Heart right ventricle (tissue), 16 donors: ENCODE results near the gene UBA7. TPM values are rescaled to one million over a fixed set of nuclear protein-coding genes. Genes with fewer than 3 reads are reported as not detected.

Source experiments
- ATAC-seq, 8 donors: fragments of 200-7000 bp; cut with Tn5 transposase; one replicate each; pipeline ENCODE4 v1.9.1; 2020; ENCODE audit warnings: mild to moderate bottlenecking in 8 of 8, moderate library complexity in 8 of 8, moderate number of reproducible peaks in 1 of 8
- DNase-seq, 2 donors: peaks; one replicate each; pipeline ENCODE4 v3.0.0-alpha.2; 2020
- H3K27ac ChIP-seq, 10 donors: fragments of 200-600 bp; sonication (generic) in 2 of 10; one replicate each; pipeline versions ENCODE4 v1.5.0 to v1.8.0; 2020 to 2022; ENCODE audit warnings: mild to moderate bottlenecking in 3 of 10
- H3K27me3 ChIP-seq, 7 donors: fragments of 200-600 bp; one replicate each; pipeline ENCODE4 v1.8.0; 2021 to 2022; ENCODE audit warnings: mild to moderate bottlenecking in 2 of 7
- H3K36me3 ChIP-seq, 9 donors: fragments of 200-600 bp; sonication (generic) in 1 of 9; one replicate each; pipeline versions ENCODE4 v1.5.0 to v1.8.0; 2020 to 2022; ENCODE audit warnings: mild to moderate bottlenecking in 2 of 9
- H3K4me1 ChIP-seq, 9 donors: fragments of 200-600 bp; sonication (generic) in 1 of 9; one replicate each; pipeline versions ENCODE4 v1.5.0 to v1.8.0; 2020 to 2022; ENCODE audit warnings: mild to moderate bottlenecking in 4 of 9
- H3K4me3 ChIP-seq, 10 donors: fragments of 200-600 bp; sonication (generic) in 2 of 10; one replicate each; pipeline versions ENCODE4 v1.5.0 to v1.8.0; 2020 to 2022; ENCODE audit warnings: mild to moderate bottlenecking in 7 of 10, moderate library complexity in 2 of 10
- H3K9me3 ChIP-seq, 11 donors: fragments of 200-600 bp in 10 of 11; sonication (generic) in 2 of 11; one replicate each; pipeline versions ENCODE4 v1.5.0 to v1.8.0; 2013 to 2022; ENCODE audit warnings: mild to moderate bottlenecking in 2 of 11, control low read depth in 1 of 11, moderate library complexity in 1 of 11
- WGBS, 2 donors: extraction: QIAGEN DNeasy Blood & Tissue Kit; methylation state at CpG; one replicate each; pipeline ENCODE4 v1.1.7; 2013; ENCODE audit warnings: inconsistent platforms in 1 of 2; 5-methylcytosine and 5-hydroxymethylcytosine counted together
- intact Hi-C, 10 donors: fragments of 100-400 bp; cut with DNase I; formaldehyde crosslinking; loops; one replicate each; pipeline versions ENCODE4 v1.11.1 to v1.14.2; 2022
- microRNA-seq, 2 donors: library from miRNA; unstranded; fragments of <30 nt; microRNA quantifications; one replicate each; pipeline ENCODE4 v1.2.0, GENCODE V29; 2021
- polyA plus RNA-seq, 2 donors: library from polyadenylated mRNA; stranded (reverse); fragments of 200-250 nt; gene quantifications; one replicate each; pipeline ENCODE4 v1.2.3, GENCODE V29; 2013
- total RNA-seq, 10 donors: library from RNA; stranded (reverse); fragmentation: NEBNext Ultra II Directional in 3 of 10; extraction: Animal tissue kit (Norgen Biotek cat#: 25700) in 3 of 10; gene quantifications; one replicate each; pipeline versions ENCODE4 v1.2.1 to v1.2.4, GENCODE V29; 2021 to 2023
- TF ChIP-seq, protein P1 (sequence below), 9 donors: fragments of 200-600 bp; sonication (generic) in 2 of 9; IDR thresholded peaks; one replicate each; pipeline versions ENCODE4 v1.5.0 to v1.8.0; 2021 to 2022; ENCODE audit warnings: antibody characterized with exemption in 9 of 9, mild to moderate bottlenecking in 5 of 9, moderate library complexity in 1 of 9
- donor health status: Arrhythmogenic right ventricular cardiomyopathy.
- donor health status: ischemic (EF 13 %, LVEDD 7.1; RV severe dilation, severe dysfunction).
- donor health status: healthy with polysubstance abuse.
- donor health status: DM: no; HTN: yes; CAD: no.
- donor health status: DM: no; HTN: no; CAD: no.
- donor health status: ischemic (EF 25% LVEDD 6.9; RV normal size, moderate dysfunction).
- donor health status: ischemic (EF 25% LVEDD 5.7; RV mildly dilated, moderate dysfunction).
- donor health status: healthy.
- donor health status: DM: yes; HTN: yes; CAD: no.
- donor health status: Ischemic cardiomyopathy.
- donor health status: ischemic (EF 35%, LVEDD 5.7; RV mildly dilated, moderate dysfunction).
- donor health status: nonischemic (EF 11% LVEDD 7.7; RV severe dilation, severe dysfunction).
- donor health status: DM: yes; HTN: yes; CAD: no.
- donor health status: PGD.
- donor health status: ischemic (EF 29% LVEDD 5.4; RV normal size, mild dysfunction).
- donor health status: nonischemic (EF 23%, LVEDD 6.1; RV moderate dilation, normal function).

UBA7 gene
- total and polyA plus RNA-seq, 12 donors, result 12.0 to 57.6 (median 22.0) TPM

DNA sequence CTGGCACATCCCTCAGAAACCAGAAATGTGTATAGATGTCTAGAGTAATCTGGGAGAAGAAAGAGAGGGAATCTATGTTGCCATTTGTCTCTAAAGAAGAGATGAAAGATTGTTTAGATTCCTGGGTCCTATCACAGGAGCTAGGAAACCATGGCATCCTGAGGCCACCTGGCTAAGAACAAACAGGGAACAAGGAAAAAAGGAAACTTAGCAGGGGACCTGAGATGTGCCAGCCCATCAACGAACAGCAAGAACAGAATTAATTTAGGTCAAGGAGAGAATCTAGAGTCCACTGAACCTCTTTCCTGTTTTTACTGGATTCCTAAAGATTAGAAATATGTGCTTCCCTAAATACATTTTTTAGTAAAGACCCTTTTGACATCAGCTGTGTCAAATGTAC, 57.7 kb downstream of the UBA7 start:
- WGBS, 2 donors, result 69 to 75% methylated on average over 1 of the region's 1 CpG
- DNase-seq (no peak), ATAC-seq (no peak)
- no peaks in the 10 kb centered on the region for H3K9me3 ChIP-seq
- peaks cover 0 to 9% (median 0%) of the 10 kb centered on the region in 9 donors for H3K36me3 ChIP-seq
- H3K27ac ChIP-seq, result no peak overlapping the region
- TF ChIP-seq, protein P1, sequence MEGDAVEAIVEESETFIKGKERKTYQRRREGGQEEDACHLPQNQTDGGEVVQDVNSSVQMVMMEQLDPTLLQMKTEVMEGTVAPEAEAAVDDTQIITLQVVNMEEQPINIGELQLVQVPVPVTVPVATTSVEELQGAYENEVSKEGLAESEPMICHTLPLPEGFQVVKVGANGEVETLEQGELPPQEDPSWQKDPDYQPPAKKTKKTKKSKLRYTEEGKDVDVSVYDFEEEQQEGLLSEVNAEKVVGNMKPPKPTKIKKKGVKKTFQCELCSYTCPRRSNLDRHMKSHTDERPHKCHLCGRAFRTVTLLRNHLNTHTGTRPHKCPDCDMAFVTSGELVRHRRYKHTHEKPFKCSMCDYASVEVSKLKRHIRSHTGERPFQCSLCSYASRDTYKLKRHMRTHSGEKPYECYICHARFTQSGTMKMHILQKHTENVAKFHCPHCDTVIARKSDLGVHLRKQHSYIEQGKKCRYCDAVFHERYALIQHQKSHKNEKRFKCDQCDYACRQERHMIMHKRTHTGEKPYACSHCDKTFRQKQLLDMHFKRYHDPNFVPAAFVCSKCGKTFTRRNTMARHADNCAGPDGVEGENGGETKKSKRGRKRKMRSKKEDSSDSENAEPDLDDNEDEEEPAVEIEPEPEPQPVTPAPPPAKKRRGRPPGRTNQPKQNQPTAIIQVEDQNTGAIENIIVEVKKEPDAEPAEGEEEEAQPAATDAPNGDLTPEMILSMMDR (IDR thresholded peaks at IDR 0.05), result no peak
- H3K4me1 ChIP-seq, result peaks cover 0 to 39% (median 7%) of the 10 kb centered on the region in 9 donors
- H3K4me3 ChIP-seq, result no peak overlapping the region
- H3K27me3 ChIP-seq, result no peaks in the 10 kb centered on the region
- intact Hi-C loops, result no loop called here

Small RNA genes lying within 50 kb of the gene (microRNA-seq; reads per million reads assigned to microRNA genes)
- gene MIR5193, result 0 reads per million in 2 donors

Other genes with a start within 250 kb of the UBA7 start
- 100 to 1,000 TPM; 101 to 140 (median 110) TPM for gene APEH, start 139.6 kb downstream of the UBA7 start, total RNA-seq
- 10 to 100 TPM; 18.2 to 65.7 TPM for gene APEH, start 139.6 kb downstream of the UBA7 start, polyA plus RNA-seq
- 1 to 10 TPM; 2.3 to 5.1 (median 3.8) TPM for gene MST1, start 124.5 kb downstream of the UBA7 start, total RNA-seq
- gene MST1, start 124.5 kb downstream of the UBA7 start, polyA plus RNA-seq, result 10 to 100 TPM in 1 of 2 donors, 1 to 10 TPM in 1; 3.3 to 16.0 TPM
- 10 to 100 TPM; 41.5 to 61.8 (median 51.4) TPM for gene RNF123, start 124.4 kb downstream of the UBA7 start, total RNA-seq
- 10 to 100 TPM; 23.6 to 30.8 TPM for gene RNF123, start 124.4 kb downstream of the UBA7 start, polyA plus RNA-seq
- gene AMIGO3, start 94.3 kb downstream of the UBA7 start, total RNA-seq, result under 1 TPM in 2 of 10 donors, not detected in 8; 0.09 to 0.15 TPM
- gene AMIGO3, start 94.3 kb downstream of the UBA7 start, polyA plus RNA-seq, result 1 to 10 TPM; 1.8 to 2.1 TPM
- gene GMPPB, start 90.0 kb downstream of the UBA7 start, total RNA-seq, result 10 to 100 TPM in 8 of 10 donors, 1 to 10 TPM in 2; 9.6 to 30.4 (median 12.9) TPM
- gene GMPPB, start 90.0 kb downstream of the UBA7 start, polyA plus RNA-seq, result 10 to 100 TPM in 1 of 2 donors, 1 to 10 TPM in 1; 8.7 to 48.8 TPM
- gene IP6K1, start 27.4 kb downstream of the UBA7 start, total RNA-seq, result 10 to 100 TPM; 13.7 to 24.4 (median 16.6) TPM
- gene IP6K1, start 27.4 kb downstream of the UBA7 start, polyA plus RNA-seq, result 10 to 100 TPM in 1 of 2 donors, 1 to 10 TPM in 1; 9.0 to 12.3 TPM
- not detected for gene CDHR4, start 14.1 kb downstream of the UBA7 start, total RNA-seq
- under 1 TPM; 0.01 to 0.80 TPM for gene CDHR4, start 14.1 kb downstream of the UBA7 start, polyA plus RNA-seq
- 1 to 10 TPM; 1.8 to 5.7 (median 2.5) TPM for gene INKA1, start 10.7 kb downstream of the UBA7 start, total RNA-seq
- gene INKA1, start 10.7 kb downstream of the UBA7 start, polyA plus RNA-seq, result 1 to 10 TPM; 4.2 to 8.6 TPM
- 1 to 10 TPM in 7 of 10 donors, under 1 TPM in 3; 0.20 to 2.4 (median 1.4) TPM for gene TRAIP, start 42.6 kb upstream of the UBA7 start, total RNA-seq
- 1 to 10 TPM in 1 of 2 donors, under 1 TPM in 1; 0.96 to 1.6 TPM for gene TRAIP, start 42.6 kb upstream of the UBA7 start, polyA plus RNA-seq
- gene CAMKV, start 56.0 kb upstream of the UBA7 start, total RNA-seq, result not detected
- gene CAMKV, start 56.0 kb upstream of the UBA7 start, polyA plus RNA-seq, result not detected
- 1 to 10 TPM in 8 of 10 donors, under 1 TPM in 2; 0.53 to 4.4 (median 1.6) TPM for gene MST1R, start 89.9 kb upstream of the UBA7 start, total RNA-seq
- 1 to 10 TPM; 1.7 to 7.1 TPM for gene MST1R, start 89.9 kb upstream of the UBA7 start, polyA plus RNA-seq
- gene MON1A, start 115.9 kb upstream of the UBA7 start, total RNA-seq, result 1 to 10 TPM; 5.3 to 8.2 (median 6.7) TPM
- 10 to 100 TPM in 1 of 2 donors, 1 to 10 TPM in 1; 6.5 to 10.6 TPM for gene MON1A, start 115.9 kb upstream of the UBA7 start, polyA plus RNA-seq
- 10 to 100 TPM; 29.8 to 57.6 (median 37.6) TPM for gene RBM6, start 126.2 kb upstream of the UBA7 start, total RNA-seq
- gene RBM6, start 126.2 kb upstream of the UBA7 start, polyA plus RNA-seq, result 100 to 1,000 TPM in 1 of 2 donors, 10 to 100 TPM in 1; 26.0 to 208 TPM